OCI-LY1 (cell line): Measurements from ENCODE around the gene TMPRSS11E.
"Not testable (repeated sequence)": the region's sequence is repeated elsewhere in the genome, so short reads cannot be mapped to it uniquely, and the experiment has no call there.

ENCODE experiments used
- H2AFZ ChIP-seq: fragments of 200-600 bp; sonication (generic), shearing (Covaris generic); 2 replicates; pipeline ENCODE4 v1.6.0; 2014; ENCODE audit warnings: antibody characterized with exemption, mild to moderate bottlenecking, low read length
- H3F3A ChIP-seq: fragments of 200-600 bp; sonication (generic), shearing (Covaris generic); 2 replicates; pipeline ENCODE4 v1.6.0; 2014; ENCODE audit warnings: mild to moderate bottlenecking, antibody characterized with exemption, low read length, moderate library complexity; ENCODE audit not compliant: insufficient read depth
- H3K27ac ChIP-seq: fragments of 200-600 bp; sonication (generic); 2 replicates; pipeline ENCODE4 v1.5.1; 2014; ENCODE audit warnings: low read length, mixed run types, mild to moderate bottlenecking, low read depth; ENCODE audit not compliant: poor library complexity, severe bottlenecking
- H3K27me3 ChIP-seq: fragments of 200-600 bp; sonication (generic); 2 replicates; pipeline ENCODE4 v1.6.0; 2014; ENCODE audit warnings: antibody characterized with exemption, mild to moderate bottlenecking, low read length, moderate library complexity; ENCODE audit not compliant: insufficient read depth
- H3K36me3 ChIP-seq: fragments of 200-600 bp; sonication (generic); 2 replicates; pipeline ENCODE4 v1.6.1; 2014; ENCODE audit warnings: mild to moderate bottlenecking, antibody characterized with exemption, low read length, moderate library complexity, mixed read lengths; ENCODE audit not compliant: insufficient read depth
- H3K4me1 ChIP-seq: fragments of 200-600 bp; sonication (generic); 2 replicates; pipeline ENCODE4 v1.5.1; 2014; ENCODE audit warnings: mild to moderate bottlenecking, low read length, moderate library complexity; ENCODE audit not compliant: insufficient read depth, severe bottlenecking
- H3K4me2 ChIP-seq: fragments of 200-600 bp; sonication (generic), shearing (Covaris generic); 2 replicates; pipeline ENCODE4 v1.6.1; 2014; ENCODE audit warnings: low read length
- H3K4me3 ChIP-seq: fragments of 200-600 bp; sonication (generic); 2 replicates; pipeline ENCODE4 v1.5.1; 2014; ENCODE audit warnings: low read length, low read depth, mild to moderate bottlenecking, mixed read lengths; ENCODE audit not compliant: poor library complexity, severe bottlenecking
- H3K79me2 ChIP-seq: fragments of 200-600 bp; shearing (Covaris generic); 2 replicates; pipeline ENCODE4 v1.6.1; 2016; ENCODE audit warnings: mixed run types, low read length, mixed read lengths; ENCODE audit not compliant: insufficient read depth
- H3K9ac ChIP-seq: fragments of 200-600 bp; sonication (generic), shearing (Covaris generic); 2 replicates; pipeline ENCODE4 v1.6.1; 2014; ENCODE audit warnings: mild to moderate bottlenecking, low read length, mixed read lengths
- H3K9me2 ChIP-seq: fragments of 200-600 bp; sonication (generic), shearing (Covaris generic); 2 replicates; pipeline ENCODE4 v1.6.1; 2014; ENCODE audit warnings: low read depth, mild to moderate bottlenecking, low read length, mixed read lengths
- H3K9me3 ChIP-seq: fragments of 200-600 bp; shearing (Covaris generic); 2 replicates; pipeline ENCODE4 v1.6.1; 2014; ENCODE audit warnings: low read length, mixed read lengths
- H4K20me1 ChIP-seq: fragments of 200-600 bp; sonication (generic), shearing (Covaris generic); 2 replicates; pipeline ENCODE4 v1.6.0; 2016; ENCODE audit warnings: mild to moderate bottlenecking, low read length; ENCODE audit not compliant: insufficient read depth
- CTCF ChIP-seq: fragments of 200-600 bp; sonication (generic), shearing (Covaris generic); IDR thresholded peaks from 2 replicates; pipeline ENCODE4 v1.5.1; 2017; ENCODE audit warnings: mild to moderate bottlenecking, antibody characterized with exemption, low read length, moderate library complexity, mixed read lengths
- EZH2 ChIP-seq: fragments of 200-600 bp; sonication (generic), shearing (Covaris generic); IDR thresholded peaks from 2 replicates; pipeline ENCODE4 v1.8.0; 2017; ENCODE audit warnings: borderline replicate concordance, mixed run types, mild to moderate bottlenecking, antibody characterized with exemption, low read length, moderate library complexity, mixed read lengths

TMPRSS11E gene

GRCh38 chr4:68498413-68499007 is 51.2 kb downstream of the TMPRSS11E start:
- H3K9ac ChIP-seq, result no peak overlapping the region
- H4K20me1 ChIP-seq, result no peaks in the 10 kb centered on the region
- no peaks in the 10 kb centered on the region for H3K79me2 ChIP-seq
- H3F3A ChIP-seq, result no peaks in the 10 kb centered on the region
- no peaks in the 10 kb centered on the region for H3K4me1 ChIP-seq
- H3K9me3 ChIP-seq, result no peaks in the 10 kb centered on the region
- no peaks in the 10 kb centered on the region for H3K27me3 ChIP-seq
- no peak overlapping the region for H2AFZ ChIP-seq
- no peaks in the 10 kb centered on the region for H3K9me2 ChIP-seq
- H3K27ac ChIP-seq, result no peak overlapping the region
- H3K36me3 ChIP-seq, result no peaks in the 10 kb centered on the region
- no peak overlapping the region for H3K4me2 ChIP-seq
- TF ChIP-seq EZH2, result no peak
- peak; percentile 88 for TF ChIP-seq CTCF
- H3K4me3 ChIP-seq, result no peak overlapping the region

- Histone ChIP-seq H3K4me2 (no peak overlapping the region), H3K9me3 (no peaks in the 10 kb centered on the region), H3K9me2 (no peaks in the 10 kb centered on the region), H2AFZ (no peak overlapping the region), H3K79me2 (no peaks in the 10 kb centered on the region), H3K27me3 (no peaks in the 10 kb centered on the region), H3K4me3 (no peak overlapping the region), H3F3A (no peaks in the 10 kb centered on the region), H3K4me1 (no peaks in the 10 kb centered on the region), H3K36me3 (no peaks in the 10 kb centered on the region), H3K9ac (no peak overlapping the region), H3K27ac (no peak overlapping the region), H4K20me1 (no peaks in the 10 kb centered on the region)
- TF ChIP-seq CTCF (no peak), EZH2 (no peak)
These were observed 51.8 kb downstream of the TMPRSS11E start for GRCh38 chr4:68499021-68499420.

GRCh38 chr4:68503462-68503861 is 56.2 kb downstream of the TMPRSS11E start:
- not testable (repeated sequence) for H3F3A ChIP-seq, H2AFZ ChIP-seq, H4K20me1 ChIP-seq, H3K4me1 ChIP-seq, H3K9me3 ChIP-seq, H3K9ac ChIP-seq, H3K79me2 ChIP-seq, H3K4me3 ChIP-seq, H3K9me2 ChIP-seq, H3K27ac ChIP-seq, H3K4me2 ChIP-seq, H3K27me3 ChIP-seq, H3K36me3 ChIP-seq

GRCh38 chr4:68504836-68505235 is 57.6 kb downstream of the TMPRSS11E start:
- not testable (repeated sequence) for H3K9ac ChIP-seq

GRCh38 chr4:68505452-68505851 is 58.2 kb downstream of the TMPRSS11E start:
- not testable (repeated sequence) for H4K20me1 ChIP-seq, H3F3A ChIP-seq, H3K9ac ChIP-seq, H3K9me3 ChIP-seq, H3K79me2 ChIP-seq, H3K4me1 ChIP-seq, H3K36me3 ChIP-seq, H3K4me2 ChIP-seq, H3K4me3 ChIP-seq, H3K9me2 ChIP-seq, H3K27ac ChIP-seq, H2AFZ ChIP-seq, H3K27me3 ChIP-seq

More at GRCh38 chr4:68504836-68505235, 57.6 kb downstream of the TMPRSS11E start:
- not testable (repeated sequence) for H3K27ac ChIP-seq, H3K79me2 ChIP-seq, H3K4me3 ChIP-seq, H3K9me3 ChIP-seq, H3K9me2 ChIP-seq, H2AFZ ChIP-seq, H3K4me2 ChIP-seq, H3K4me1 ChIP-seq, H3F3A ChIP-seq, H4K20me1 ChIP-seq, H3K36me3 ChIP-seq, H3K27me3 ChIP-seq
